GM10266 (cell line): ENCODE measurements around the gene DPEP3.
"Not testable (repeated sequence)": the region's sequence is repeated elsewhere in the genome, so short reads cannot be mapped to it uniquely, and the experiment has no call there.

Experiments used
- DNase-seq: peaks from one replicate; pipeline ENCODE4 v3.0.0; 2012; ENCODE audit errors: extremely low spot score
- TF ChIP-seq, protein P1 (sequence below): IDR thresholded peaks from 2 replicates; pipeline ENCODE4 v1.5.1; 2012; ENCODE audit warnings: mild to moderate bottlenecking, low read depth; ENCODE audit not compliant: control insufficient read depth, insufficient read depth; ENCODE audit errors: missing control alignments

Gene DPEP3

DNA sequence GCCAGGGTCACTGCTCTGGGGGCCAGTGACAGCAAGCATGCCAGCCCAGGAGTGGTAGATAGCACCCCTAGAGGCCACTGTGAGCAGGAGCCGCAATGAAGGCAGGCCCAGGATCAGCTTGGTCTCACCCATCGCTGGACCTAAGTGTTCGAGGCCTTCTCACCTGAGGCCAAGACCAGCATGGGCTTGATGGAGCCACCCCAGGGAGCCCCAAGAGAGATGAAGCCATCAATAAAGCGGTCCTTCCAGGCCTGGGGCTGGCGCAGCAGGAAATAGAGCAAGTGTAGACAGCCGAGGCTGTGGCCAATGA, 38.1 kb downstream of the DPEP3 start:
- TF ChIP-seq, protein P1, sequence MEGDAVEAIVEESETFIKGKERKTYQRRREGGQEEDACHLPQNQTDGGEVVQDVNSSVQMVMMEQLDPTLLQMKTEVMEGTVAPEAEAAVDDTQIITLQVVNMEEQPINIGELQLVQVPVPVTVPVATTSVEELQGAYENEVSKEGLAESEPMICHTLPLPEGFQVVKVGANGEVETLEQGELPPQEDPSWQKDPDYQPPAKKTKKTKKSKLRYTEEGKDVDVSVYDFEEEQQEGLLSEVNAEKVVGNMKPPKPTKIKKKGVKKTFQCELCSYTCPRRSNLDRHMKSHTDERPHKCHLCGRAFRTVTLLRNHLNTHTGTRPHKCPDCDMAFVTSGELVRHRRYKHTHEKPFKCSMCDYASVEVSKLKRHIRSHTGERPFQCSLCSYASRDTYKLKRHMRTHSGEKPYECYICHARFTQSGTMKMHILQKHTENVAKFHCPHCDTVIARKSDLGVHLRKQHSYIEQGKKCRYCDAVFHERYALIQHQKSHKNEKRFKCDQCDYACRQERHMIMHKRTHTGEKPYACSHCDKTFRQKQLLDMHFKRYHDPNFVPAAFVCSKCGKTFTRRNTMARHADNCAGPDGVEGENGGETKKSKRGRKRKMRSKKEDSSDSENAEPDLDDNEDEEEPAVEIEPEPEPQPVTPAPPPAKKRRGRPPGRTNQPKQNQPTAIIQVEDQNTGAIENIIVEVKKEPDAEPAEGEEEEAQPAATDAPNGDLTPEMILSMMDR, result peak; percentile 79
- peak; percentile 76 for DNase-seq

DNA sequence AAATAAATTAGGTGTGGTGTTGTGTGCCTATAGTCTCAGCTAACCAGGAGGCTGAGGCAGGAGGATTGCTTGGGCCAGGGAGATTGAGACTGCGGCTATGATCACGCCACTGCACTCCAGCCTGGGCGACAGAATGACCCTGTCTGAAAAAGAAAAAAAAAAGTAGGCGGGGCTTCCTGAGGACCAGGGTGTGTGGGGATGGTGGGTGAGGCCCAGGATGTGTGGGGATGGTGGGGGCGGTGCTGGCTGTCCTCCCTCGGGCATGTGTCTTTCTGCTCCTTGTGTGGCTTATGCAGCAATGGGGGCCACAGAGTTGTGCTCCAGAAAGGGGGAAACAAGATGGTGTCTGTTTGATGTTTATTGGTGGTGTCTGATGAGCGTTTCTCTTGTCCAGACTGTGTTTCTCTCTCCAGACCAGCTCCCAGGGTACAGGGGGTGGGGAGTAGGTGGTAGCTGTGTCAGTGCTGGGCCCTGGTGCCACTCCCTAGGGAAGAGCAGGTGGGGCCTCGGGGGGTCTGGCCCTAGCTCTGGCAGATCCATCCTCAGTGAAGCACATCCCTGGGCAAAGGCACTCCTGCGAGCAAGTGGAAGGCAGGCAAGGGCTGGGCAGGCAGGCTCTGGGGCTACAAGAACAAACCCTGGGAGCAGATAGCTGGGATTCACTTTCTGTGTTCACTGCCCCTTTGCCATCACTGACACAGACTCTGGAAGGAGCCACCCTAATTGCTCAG, 38.7 kb downstream of the DPEP3 start:
- TF ChIP-seq, protein P1, result no peak
- peak; percentile 21 for DNase-seq

DNA sequence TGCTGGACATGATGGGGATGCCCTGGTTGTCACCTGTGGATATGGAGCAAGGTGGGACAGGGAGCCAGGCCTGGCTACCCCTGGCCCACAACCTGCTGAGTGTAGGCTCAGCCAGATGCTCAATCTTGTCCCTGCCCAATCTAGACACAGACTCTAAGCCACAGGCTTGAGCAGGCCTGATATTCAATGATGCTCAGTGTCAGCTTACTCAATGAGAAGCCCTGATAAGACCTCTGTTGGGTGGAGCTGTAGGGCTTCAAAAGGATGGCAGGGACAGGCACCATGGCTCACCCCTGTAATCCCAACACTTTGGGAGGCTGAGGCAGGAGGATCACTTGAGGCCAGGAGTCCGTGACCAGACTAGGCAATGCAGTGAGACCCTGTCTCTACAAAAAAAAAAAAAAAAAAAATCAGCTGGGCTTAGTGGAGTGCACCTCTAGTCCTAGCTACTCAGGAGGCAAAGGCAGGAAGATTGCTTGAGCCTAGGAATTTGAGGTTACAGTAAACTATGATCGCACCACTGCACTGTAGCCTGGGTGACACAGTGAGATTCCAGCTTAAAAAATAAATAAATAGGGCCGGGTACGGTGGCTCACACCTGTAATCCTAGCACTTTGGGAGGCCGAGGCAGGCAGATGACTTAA, 39.7 kb downstream of the DPEP3 start:
- TF ChIP-seq, protein P1, result no peak
- no peak for DNase-seq

DNA sequence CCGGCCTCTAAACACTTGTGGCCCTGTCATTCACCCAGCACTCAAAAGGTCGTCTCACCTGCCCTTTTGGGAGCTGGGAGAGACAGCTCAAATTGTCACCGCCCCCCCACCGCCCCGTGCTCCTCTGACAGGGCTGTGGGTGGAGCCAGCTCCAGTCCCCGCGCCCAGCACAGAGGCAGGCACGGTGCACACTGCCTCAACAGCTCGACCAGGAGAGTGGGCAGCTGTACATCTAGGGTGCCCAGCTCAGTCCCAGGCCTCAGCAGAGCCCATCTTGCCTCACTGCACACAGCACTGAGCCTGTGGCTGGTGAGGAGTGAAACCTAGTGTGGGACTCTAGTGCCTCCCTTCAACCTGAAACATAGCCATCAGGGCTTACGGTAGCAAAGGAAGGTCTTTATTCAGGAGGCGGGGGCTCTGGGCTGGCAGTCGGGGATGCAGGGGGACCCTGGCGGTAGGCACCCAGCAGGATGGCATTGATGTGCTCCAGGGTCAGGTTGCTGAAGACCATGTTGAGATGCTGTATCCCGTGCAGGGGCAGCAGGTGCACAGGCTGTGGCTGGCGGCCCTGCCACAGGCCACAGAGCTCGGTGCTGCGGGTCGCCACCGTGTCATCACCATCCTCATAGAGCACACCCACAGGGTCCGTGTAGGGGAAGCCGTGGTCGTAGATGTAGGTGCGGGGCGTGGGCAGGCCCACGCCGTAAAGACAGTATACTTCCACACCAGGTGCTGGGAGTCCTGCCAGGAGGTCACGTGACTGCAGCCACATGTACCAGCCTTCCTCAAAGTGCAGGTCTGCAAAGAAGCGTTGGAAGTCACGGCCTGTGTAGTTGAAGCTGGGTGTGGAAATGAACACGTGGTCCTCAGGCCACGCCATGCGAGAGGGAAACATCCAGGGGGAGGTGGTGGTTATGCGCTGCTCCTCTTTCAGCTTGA, 40.5 kb downstream of the DPEP3 start:
- DNase-seq, result no peak
- TF ChIP-seq, protein P1, result no peak

- DNase-seq, result not testable (repeated sequence)
Observed at GRCh38 chr16:67937713-67938112, 42.6 kb downstream of the DPEP3 start.

DNA sequence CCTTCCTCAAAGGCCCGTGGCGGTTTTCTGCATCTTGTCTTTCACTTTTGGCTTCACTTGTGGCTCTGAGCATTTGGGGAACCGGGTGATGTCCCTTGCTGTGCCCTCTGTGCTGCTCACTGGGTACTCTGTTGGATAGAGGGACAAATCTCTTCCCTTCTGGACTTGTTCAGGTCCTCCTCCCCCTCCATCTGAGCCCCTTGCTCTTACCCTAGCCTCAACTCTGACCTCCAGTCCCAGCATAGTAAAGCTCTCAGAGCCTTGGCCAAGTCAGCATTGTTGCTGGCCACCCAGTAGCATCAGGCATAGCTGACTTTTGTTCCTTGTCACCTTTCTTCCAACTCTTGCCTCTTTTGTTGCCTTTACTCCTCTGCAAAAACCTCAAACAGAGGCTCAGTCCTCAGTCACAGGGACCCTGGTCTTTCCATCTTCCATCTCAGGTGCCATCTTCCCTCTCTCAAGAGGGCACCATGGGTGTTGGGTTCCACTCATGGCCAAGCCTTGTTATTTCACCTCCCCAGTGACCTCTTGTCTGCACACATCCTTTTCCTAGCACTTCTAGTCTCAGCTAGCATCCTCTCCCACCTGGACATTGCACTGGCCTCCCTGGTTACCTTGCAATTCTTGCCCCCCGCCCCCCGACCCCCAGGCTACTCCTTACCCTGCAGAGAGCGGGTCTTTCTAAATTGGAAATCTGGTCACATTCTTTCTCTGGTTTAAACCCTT, 43.3 kb downstream of the DPEP3 start:
- TF ChIP-seq, protein P1, result no peak
- DNase-seq, result peak; percentile 91

DNA sequence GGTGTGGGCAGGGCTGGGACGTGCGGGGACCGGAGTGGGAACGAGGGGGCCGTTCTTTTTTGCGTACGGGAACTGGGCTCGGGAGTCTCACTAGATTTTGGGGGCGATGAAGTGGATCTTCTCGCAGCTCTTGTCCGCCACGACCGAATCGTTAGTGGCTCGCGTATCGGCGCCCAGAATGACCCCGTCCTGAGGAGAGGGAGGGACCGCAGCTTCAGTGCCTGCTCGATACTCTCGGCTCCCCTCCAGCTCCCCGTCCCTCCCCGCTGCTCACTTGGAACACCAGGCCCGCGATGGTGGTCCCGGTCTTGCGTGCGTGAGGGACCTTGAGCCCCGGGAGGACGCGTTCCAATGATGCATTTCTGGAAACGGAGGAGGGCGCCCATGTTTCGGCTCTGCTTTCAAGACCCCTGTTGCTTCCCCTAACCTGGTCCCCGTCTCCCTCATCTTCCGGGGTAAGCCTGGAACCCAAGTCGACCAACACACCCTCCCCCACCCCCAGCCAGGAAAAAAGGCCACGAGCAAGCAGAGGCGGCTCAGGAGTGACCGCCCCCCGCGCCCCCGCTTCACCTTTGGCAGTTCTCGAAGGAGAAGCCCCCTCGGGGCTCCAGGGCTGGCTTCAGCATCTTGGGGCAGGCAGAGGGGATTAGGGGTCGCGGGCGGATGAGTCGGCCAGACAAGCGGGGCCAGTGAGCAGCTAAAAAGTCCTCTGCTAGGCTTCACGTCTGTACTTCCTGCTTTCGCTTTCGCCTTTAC, 44.0 kb downstream of the DPEP3 start, which contains the start of gene PSMB10:
TSS of gene PSMB10 (minus strand) at position 727 of the 756 bp plus-strand sequence. CDS start at position 626, 101 bp downstream.
- DNase-seq, result peak; percentile 43
- TF ChIP-seq, protein P1, result peak; percentile 16
